Measurements from ENCODE around the gene UCHL5.

The UCHL5 gene

GRCh38 chr1:193031431-193031830 lies 27.7 kb downstream of the UCHL5 start:
- no peak for TF ChIP-seq NFIC (IDR thresholded peaks at IDR 0.05)
- TF ChIP-seq CREB1 (IDR thresholded peaks at IDR 0.05; ENCODE audit: low read depth) = no peak
- TF ChIP-seq TCF12 (IDR thresholded peaks at IDR 0.05; ENCODE audit: low read depth) = no peak
- TF ChIP-seq ZBTB7A (IDR thresholded peaks at IDR 0.05; ENCODE audit: low read depth) = no peak

- no peak for TF ChIP-seq CREB1 (IDR thresholded peaks at IDR 0.05; ENCODE audit: low read depth)
These were observed 28.9 kb downstream of the UCHL5 start for GRCh38 chr1:193030280-193030679.

- TF ChIP-seq RAD21 (IDR thresholded peaks at IDR 0.05; ENCODE audit: low read depth) (no peak), CEBPB (IDR thresholded peaks at IDR 0.05) (no peak), YY1 (IDR thresholded peaks at IDR 0.05; ENCODE audit: low read depth) (no peak), CREB1 (IDR thresholded peaks at IDR 0.05; ENCODE audit: low read depth) (no peak), EP300 (IDR thresholded peaks at IDR 0.05; ENCODE audit: borderline replicate concordance) (no peak), TAF1 (IDR thresholded peaks at IDR 0.05; ENCODE audit: low read depth) (no peak), FOXM1 (IDR thresholded peaks at IDR 0.05; ENCODE audit: borderline replicate concordance, low read depth) (no peak), TEAD4 (IDR thresholded peaks at IDR 0.05) (no peak), TCF12 (IDR thresholded peaks at IDR 0.05; ENCODE audit: low read depth) (no peak), EGR1 (IDR thresholded peaks at IDR 0.05) (no peak), REST (IDR thresholded peaks at IDR 0.05; ENCODE audit: low read depth) (no peak), USF1 (IDR thresholded peaks at IDR 0.05) (no peak), NFIC (IDR thresholded peaks at IDR 0.05) (no peak), ZBTB7A (IDR thresholded peaks at IDR 0.05; ENCODE audit: low read depth) (no peak), MAX (IDR thresholded peaks at IDR 0.05) (no peak)
These were observed 33.9 kb downstream of the UCHL5 start for GRCh38 chr1:193025218-193025617.

GRCh38 chr1:193019442-193020026 lies 39.6 kb downstream of the UCHL5 start:
- TF ChIP-seq TEAD4 (IDR thresholded peaks at IDR 0.05) = no peak
- peak; percentile 55 for TF ChIP-seq RAD21 (IDR thresholded peaks at IDR 0.05; ENCODE audit: low read depth)

GRCh38 chr1:193016788-193017187 lies 42.4 kb downstream of the UCHL5 start:
- no peak for TF ChIP-seq NFIC (IDR thresholded peaks at IDR 0.05)
- TF ChIP-seq ZBTB7A (IDR thresholded peaks at IDR 0.05; ENCODE audit: low read depth) = no peak
- no peak for TF ChIP-seq TAF1 (IDR thresholded peaks at IDR 0.05; ENCODE audit: low read depth)
- no peak for TF ChIP-seq CEBPB (IDR thresholded peaks at IDR 0.05)
- TF ChIP-seq USF1 (IDR thresholded peaks at IDR 0.05) = no peak
- TF ChIP-seq TEAD4 (IDR thresholded peaks at IDR 0.05) = no peak
- TF ChIP-seq TCF12 (IDR thresholded peaks at IDR 0.05; ENCODE audit: low read depth) = no peak

- TF ChIP-seq NFIC (IDR thresholded peaks at IDR 0.05) (no peak), TCF12 (IDR thresholded peaks at IDR 0.05; ENCODE audit: low read depth) (no peak), CEBPB (IDR thresholded peaks at IDR 0.05) (no peak), EP300 (IDR thresholded peaks at IDR 0.05; ENCODE audit: borderline replicate concordance) (no peak), MAX (IDR thresholded peaks at IDR 0.05) (no peak), TEAD4 (IDR thresholded peaks at IDR 0.05) (no peak), YY1 (IDR thresholded peaks at IDR 0.05; ENCODE audit: low read depth) (no peak), USF1 (IDR thresholded peaks at IDR 0.05) (no peak), RAD21 (IDR thresholded peaks at IDR 0.05; ENCODE audit: low read depth) (no peak), FOXM1 (IDR thresholded peaks at IDR 0.05; ENCODE audit: borderline replicate concordance, low read depth) (no peak), EGR1 (IDR thresholded peaks at IDR 0.05) (no peak), ZBTB7A (IDR thresholded peaks at IDR 0.05; ENCODE audit: low read depth) (no peak), REST (IDR thresholded peaks at IDR 0.05; ENCODE audit: low read depth) (no peak), CREB1 (IDR thresholded peaks at IDR 0.05; ENCODE audit: low read depth) (no peak), TAF1 (IDR thresholded peaks at IDR 0.05; ENCODE audit: low read depth) (no peak)
These were observed 44.8 kb downstream of the UCHL5 start for GRCh38 chr1:193014400-193014799.
